Neural cell (in vitro differentiated cells): ENCODE results near the gene UBE2I. TPM values are rescaled to one million over a fixed set of nuclear protein-coding genes. Genes with fewer than 3 reads are reported as not detected.

Experiments
- H2AFZ ChIP-seq: fragments of 200-600, 300-800 bp; sonication (generic), shearing (Covaris generic); 2 replicates; pipeline ENCODE4 v1.6.0; 2014; ENCODE audit warnings: low read depth, mild to moderate bottlenecking, antibody characterized with exemption, low read length, moderate library complexity
- H3F3A ChIP-seq: fragments of 200-600 bp; shearing (Covaris generic); 2 replicates; pipeline ENCODE4 v1.6.1; 2016; ENCODE audit warnings: mild to moderate bottlenecking, moderate library complexity, mixed read lengths, antibody characterized with exemption, low read length; ENCODE audit not compliant: insufficient read depth, poor library complexity, severe bottlenecking
- H3K27ac ChIP-seq: fragments of 200-600, 300-800 bp; sonication (generic), shearing (Covaris generic); 2 replicates; pipeline ENCODE4 v1.5.1; 2014; ENCODE audit warnings: mild to moderate bottlenecking, low read length, moderate library complexity
- H3K27me3 ChIP-seq: fragments of 300-800, 200-600 bp; sonication (generic), shearing (Covaris generic); 2 replicates; pipeline ENCODE4 v1.6.0; 2014; ENCODE audit warnings: mild to moderate bottlenecking, low read depth, low read length, moderate library complexity; ENCODE audit not compliant: insufficient read depth
- H3K36me3 ChIP-seq: fragments of 300-800, 200-600 bp; sonication (generic), shearing (Covaris generic); 2 replicates; pipeline ENCODE4 v1.5.1; 2014; ENCODE audit warnings: mild to moderate bottlenecking, antibody characterized with exemption, low read length, moderate library complexity; ENCODE audit not compliant: insufficient read depth
- H3K4me2 ChIP-seq: fragments of 300-800, 200-600 bp; sonication (generic), shearing (Covaris generic); 2 replicates; pipeline ENCODE4 v1.6.0; 2014; ENCODE audit warnings: mild to moderate bottlenecking, low read length
- H3K4me3 ChIP-seq: fragments of 300-800, 200-600 bp; sonication (generic), shearing (Covaris generic); 2 replicates; pipeline ENCODE4 v1.5.1; 2014; ENCODE audit warnings: mild to moderate bottlenecking, low read length, moderate library complexity
- H3K79me2 ChIP-seq: fragments of 200-600 bp; shearing (Covaris generic); replicated peaks from 2 replicates; pipeline ENCODE4 v1.6.0; 2014; ENCODE audit warnings: mild to moderate bottlenecking, low read length, moderate library complexity; ENCODE audit not compliant: insufficient read depth
- H3K9ac ChIP-seq: fragments of 300-800, 200-600 bp; sonication (generic), shearing (Covaris generic); 2 replicates; pipeline ENCODE4 v1.6.1; 2016; ENCODE audit warnings: mild to moderate bottlenecking, low read length, mixed read lengths
- H3K9me2 ChIP-seq: fragments of 200-600 bp; shearing (Covaris generic); 2 replicates; pipeline ENCODE4 v1.6.1; 2016; ENCODE audit warnings: mild to moderate bottlenecking, low read length, mixed read lengths; ENCODE audit not compliant: insufficient read depth
- H3K9me3 ChIP-seq: fragments of 200-600, 300-800 bp; sonication (generic), shearing (Covaris generic); 2 replicates; pipeline ENCODE4 v1.6.1; 2016; ENCODE audit warnings: mild to moderate bottlenecking, mixed run types, low read length, moderate library complexity, mixed read lengths
- H4K20me1 ChIP-seq: fragments of 200-600 bp; shearing (Covaris generic); 2 replicates; pipeline ENCODE4 v1.6.1; 2016; ENCODE audit warnings: mild to moderate bottlenecking, mixed run types; ENCODE audit not compliant: insufficient read depth
- EP300 ChIP-seq: fragments of 450-650 bp; conservative IDR thresholded peaks from 2 replicates; pipeline ENCODE4 v1.6.1; 2014; ENCODE audit warnings: antibody characterized with exemption, mild to moderate bottlenecking, moderate library complexity; ENCODE audit not compliant: poor library complexity, severe bottlenecking
- EZH2 ChIP-seq: fragments of 200-600, 300-800 bp; shearing (Covaris generic), sonication (generic); IDR thresholded peaks from 2 replicates; pipeline ENCODE4 v1.6.1; 2014; ENCODE audit warnings: antibody characterized with exemption, low read length, borderline replicate concordance, mild to moderate bottlenecking; ENCODE audit not compliant: insufficient read depth, poor library complexity, severe bottlenecking
- MXI1 ChIP-seq: fragments of 450-650 bp; conservative IDR thresholded peaks from 2 replicates; pipeline ENCODE4 v1.6.1; 2014; ENCODE audit warnings: antibody characterized with exemption, mild to moderate bottlenecking; ENCODE audit not compliant: poor library complexity, severe bottlenecking
- POLR2AphosphoS5 ChIP-seq: IDR thresholded peaks from 2 replicates; pipeline ENCODE4 v1.6.1; 2012
- RAD21 ChIP-seq: fragments of 450-650 bp; conservative IDR thresholded peaks from 2 replicates; pipeline ENCODE4 v1.6.1; 2014; ENCODE audit warnings: antibody characterized with exemption, mild to moderate bottlenecking, moderate library complexity
- REST ChIP-seq: IDR thresholded peaks from 2 replicates; pipeline ENCODE4 v1.6.1; 2012; ENCODE audit warnings: borderline replicate concordance
- SMC3 ChIP-seq: fragments of 450-650 bp; conservative IDR thresholded peaks from 2 replicates; pipeline ENCODE4 v1.6.1; 2014; ENCODE audit warnings: antibody characterized with exemption, mild to moderate bottlenecking, moderate library complexity; ENCODE audit not compliant: poor library complexity
- TAF1 ChIP-seq: IDR thresholded peaks from 2 replicates; pipeline ENCODE4 v1.6.1; 2012; ENCODE audit warnings: low read depth
- polyA plus RNA-seq: library from polyadenylated mRNA; depleted of rRNA; stranded (reverse); fragments of >200 nt; gene quantifications from 2 replicates; pipeline ENCODE4 v1.2.3, GENCODE V29; 2014
- TF ChIP-seq, protein P1 (sequence below): fragments of 450-650 bp; IDR thresholded peaks from 2 replicates; pipeline ENCODE4 v1.5.1; 2014; ENCODE audit warnings: antibody characterized with exemption, mild to moderate bottlenecking, moderate library complexity; ENCODE audit not compliant: poor library complexity, severe bottlenecking

Gene UBE2I
- polyA plus RNA-seq, 1 donor from 2014 or later = 111 TPM

- Histone ChIP-seq H3K9ac (no peak overlapping the region), H3K79me2 (no peaks in the 10 kb centered on the region), H2AFZ (no peak overlapping the region), H3K9me3 (no peaks in the 10 kb centered on the region), H4K20me1 (no peaks in the 10 kb centered on the region), H3K9me2 (no peaks in the 10 kb centered on the region), H3K27ac (no peak overlapping the region), H3K36me3 (no peaks in the 10 kb centered on the region), H3F3A (no peaks in the 10 kb centered on the region), H3K4me3 (no peak overlapping the region), H3K27me3 (no peaks in the 10 kb centered on the region), H3K4me2 (no peak overlapping the region)
- TF ChIP-seq EP300 (no peak), RAD21 (no peak), MXI1 (no peak), TAF1 (no peak), POLR2AphosphoS5 (no peak), REST (no peak), EZH2 (no peak), SMC3 (no peak)
- TF ChIP-seq, protein P1, sequence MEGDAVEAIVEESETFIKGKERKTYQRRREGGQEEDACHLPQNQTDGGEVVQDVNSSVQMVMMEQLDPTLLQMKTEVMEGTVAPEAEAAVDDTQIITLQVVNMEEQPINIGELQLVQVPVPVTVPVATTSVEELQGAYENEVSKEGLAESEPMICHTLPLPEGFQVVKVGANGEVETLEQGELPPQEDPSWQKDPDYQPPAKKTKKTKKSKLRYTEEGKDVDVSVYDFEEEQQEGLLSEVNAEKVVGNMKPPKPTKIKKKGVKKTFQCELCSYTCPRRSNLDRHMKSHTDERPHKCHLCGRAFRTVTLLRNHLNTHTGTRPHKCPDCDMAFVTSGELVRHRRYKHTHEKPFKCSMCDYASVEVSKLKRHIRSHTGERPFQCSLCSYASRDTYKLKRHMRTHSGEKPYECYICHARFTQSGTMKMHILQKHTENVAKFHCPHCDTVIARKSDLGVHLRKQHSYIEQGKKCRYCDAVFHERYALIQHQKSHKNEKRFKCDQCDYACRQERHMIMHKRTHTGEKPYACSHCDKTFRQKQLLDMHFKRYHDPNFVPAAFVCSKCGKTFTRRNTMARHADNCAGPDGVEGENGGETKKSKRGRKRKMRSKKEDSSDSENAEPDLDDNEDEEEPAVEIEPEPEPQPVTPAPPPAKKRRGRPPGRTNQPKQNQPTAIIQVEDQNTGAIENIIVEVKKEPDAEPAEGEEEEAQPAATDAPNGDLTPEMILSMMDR = no peak
These were observed 56.8 kb downstream of the UBE2I start for GRCh38 chr16:1366060-1366711.

GRCh38 chr16:1366712-1367299 is 57.4 kb downstream of the UBE2I start:
- Histone ChIP-seq H2AFZ (no peak overlapping the region), H3K9me3 (no peaks in the 10 kb centered on the region), H3K27me3 (no peaks in the 10 kb centered on the region), H3K79me2 (no peaks in the 10 kb centered on the region), H3K27ac (no peak overlapping the region), H3K4me3 (no peak overlapping the region), H3K36me3 (no peaks in the 10 kb centered on the region), H3K9ac (no peak overlapping the region), H4K20me1 (no peaks in the 10 kb centered on the region), H3K9me2 (no peaks in the 10 kb centered on the region), H3K4me2 (no peak overlapping the region), H3F3A (no peaks in the 10 kb centered on the region)
- TF ChIP-seq, protein P1 = no peak
- TF ChIP-seq POLR2AphosphoS5 = no peak
- no peak for TF ChIP-seq EZH2
- no peak for TF ChIP-seq TAF1
- TF ChIP-seq EP300 = no peak
